ENCODE data around the gene KRTAP5-3.

GRCh38 chr11:1567052-1567720 is 41.1 kb downstream of the KRTAP5-3 start:
- TF ChIP-seq CTCF (IDR thresholded peaks at IDR 0.05) (no peak), EZH2phosphoT487 (IDR thresholded peaks at IDR 0.05) (no peak), EZH2 (IDR thresholded peaks at IDR 0.05) (no peak)
